Measurements from ENCODE around the gene KCNE4.

Gene KCNE4

DNA sequence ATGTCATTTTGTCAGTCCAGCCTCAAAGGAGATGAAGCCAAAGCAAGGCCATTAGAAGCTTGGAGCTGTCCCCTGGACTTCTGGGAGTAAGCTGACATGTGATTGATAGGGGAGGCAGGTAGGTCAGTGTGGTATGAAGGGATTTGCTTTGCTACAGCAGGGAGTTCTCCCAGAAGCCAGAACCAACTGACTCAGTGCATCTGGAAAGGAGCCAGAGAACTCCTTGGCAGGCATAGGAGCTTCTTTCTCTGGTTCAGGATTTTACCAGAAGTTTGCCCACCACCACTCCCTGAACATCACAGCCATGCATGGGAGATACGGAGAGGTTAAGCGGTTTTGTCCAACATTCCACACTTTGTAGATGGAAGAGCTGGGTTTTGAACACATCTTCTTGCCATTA lies 24.5 kb upstream of the KCNE4 start:
- TF ChIP-seq, protein P1, sequence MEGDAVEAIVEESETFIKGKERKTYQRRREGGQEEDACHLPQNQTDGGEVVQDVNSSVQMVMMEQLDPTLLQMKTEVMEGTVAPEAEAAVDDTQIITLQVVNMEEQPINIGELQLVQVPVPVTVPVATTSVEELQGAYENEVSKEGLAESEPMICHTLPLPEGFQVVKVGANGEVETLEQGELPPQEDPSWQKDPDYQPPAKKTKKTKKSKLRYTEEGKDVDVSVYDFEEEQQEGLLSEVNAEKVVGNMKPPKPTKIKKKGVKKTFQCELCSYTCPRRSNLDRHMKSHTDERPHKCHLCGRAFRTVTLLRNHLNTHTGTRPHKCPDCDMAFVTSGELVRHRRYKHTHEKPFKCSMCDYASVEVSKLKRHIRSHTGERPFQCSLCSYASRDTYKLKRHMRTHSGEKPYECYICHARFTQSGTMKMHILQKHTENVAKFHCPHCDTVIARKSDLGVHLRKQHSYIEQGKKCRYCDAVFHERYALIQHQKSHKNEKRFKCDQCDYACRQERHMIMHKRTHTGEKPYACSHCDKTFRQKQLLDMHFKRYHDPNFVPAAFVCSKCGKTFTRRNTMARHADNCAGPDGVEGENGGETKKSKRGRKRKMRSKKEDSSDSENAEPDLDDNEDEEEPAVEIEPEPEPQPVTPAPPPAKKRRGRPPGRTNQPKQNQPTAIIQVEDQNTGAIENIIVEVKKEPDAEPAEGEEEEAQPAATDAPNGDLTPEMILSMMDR (conservative IDR thresholded peaks at IDR 0.05; ENCODE audit: low read depth) = no peak
- CTCF ChIA-PET = no interaction called here
- H3K27ac ChIP-seq = 0 out of 2 replicates have a peak overlapping the region, but pooled peaks have one; percentile 30
- DNase-seq (ENCODE audit: low spot score) = no peak
- POLR2A ChIA-PET (ENCODE audit: low non-redundant PET) = no interaction called here

DNA sequence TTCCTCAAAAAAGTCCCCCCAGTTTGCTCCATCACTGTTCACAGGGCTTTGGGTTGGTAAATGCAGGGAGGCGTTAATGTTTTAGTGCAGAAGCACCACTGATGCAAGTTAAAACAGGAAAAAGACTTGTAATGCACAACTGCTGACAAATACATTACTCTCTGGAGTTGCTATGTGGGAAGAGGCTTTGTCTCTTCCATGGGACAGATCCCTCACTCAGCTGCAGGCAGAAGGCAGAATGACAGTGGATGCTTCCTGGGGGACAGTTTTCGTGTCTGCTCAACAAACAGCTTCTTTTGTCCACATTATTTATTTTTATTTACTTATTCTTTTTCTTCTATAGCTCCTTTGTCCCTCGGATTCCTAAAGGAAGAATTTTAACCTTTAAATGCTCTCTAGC lies 22.7 kb upstream of the KCNE4 start:
- TF ChIP-seq, protein P1 (conservative IDR thresholded peaks at IDR 0.05; ENCODE audit: low read depth) = no peak
- ChIA-PET POLR2A (ENCODE audit: low non-redundant PET) (no interaction called here), CTCF (interaction anchor here (0.5 kb wide), 1 partner anchor 298 kb away, joined by 4 read pairs; no protein-coding TSS in a partner anchor)
- H3K27ac ChIP-seq = no peak overlapping the region
- DNase-seq (ENCODE audit: low spot score) = no peak

- TF ChIP-seq, protein P1 (conservative IDR thresholded peaks at IDR 0.05; ENCODE audit: low read depth) = no peak
- H3K27ac ChIP-seq = no peak overlapping the region
- DNase-seq (ENCODE audit: low spot score) = no peak
- CTCF ChIA-PET = interaction anchor here (0.6 kb wide), 1 partner anchor 1583 kb away, joined by 3 read pairs; no protein-coding TSS in a partner anchor
- POLR2A ChIA-PET (ENCODE audit: low non-redundant PET) = no interaction called here
Measured at GRCh38 chr2:223032187-223033142, 19.5 kb upstream of the KCNE4 start.

- DNase-seq (ENCODE audit: low spot score) = no peak
Measured at GRCh38 chr2:223034221-223034975, 17.6 kb upstream of the KCNE4 start.

DNA sequence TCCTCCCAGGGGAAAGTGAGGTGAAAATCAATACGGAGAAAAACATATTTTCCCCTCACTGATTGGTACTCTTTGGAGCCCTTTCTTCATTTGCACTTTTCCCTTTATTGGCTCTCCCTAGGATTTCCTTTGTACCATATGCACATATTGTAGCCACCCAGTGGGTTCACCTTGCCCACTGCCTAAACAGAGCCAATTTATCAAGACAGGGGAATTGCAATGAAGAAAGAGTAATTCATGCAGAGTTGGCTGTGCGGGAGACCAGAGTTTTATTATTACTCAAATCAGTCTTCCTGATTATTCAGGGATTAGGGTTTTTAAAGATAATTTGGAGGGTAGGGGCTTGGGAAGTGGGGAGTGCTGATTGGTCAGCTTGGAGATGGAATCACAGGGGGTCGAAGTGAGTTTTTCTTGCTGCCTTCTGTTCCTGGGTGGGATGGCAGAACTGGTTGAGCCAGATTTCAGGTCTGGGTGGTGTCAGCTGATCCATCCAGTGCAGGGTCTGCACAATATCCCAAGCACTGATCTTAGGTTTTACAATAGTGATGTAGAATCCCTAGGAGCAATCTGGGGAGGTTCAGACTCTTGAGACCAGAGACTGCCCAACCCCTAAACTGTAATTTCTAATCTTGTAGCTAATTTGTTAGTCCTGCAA lies 15.1 kb upstream of the KCNE4 start:
- CTCF ChIA-PET = no interaction called here
- no peak overlapping the region for H3K27ac ChIP-seq
- TF ChIP-seq, protein P1 (conservative IDR thresholded peaks at IDR 0.05; ENCODE audit: low read depth) = no peak
- DNase-seq (ENCODE audit: low spot score) = no peak
- POLR2A ChIA-PET (ENCODE audit: low non-redundant PET) = no interaction called here

More at GRCh38 chr2:223034221-223034975, 17.6 kb upstream of the KCNE4 start:
- H3K27ac ChIP-seq = no peak overlapping the region
- TF ChIP-seq, protein P1 (conservative IDR thresholded peaks at IDR 0.05; ENCODE audit: low read depth) = no peak
- ChIA-PET CTCF (no interaction called here), POLR2A (ENCODE audit: low non-redundant PET) (no interaction called here)

DNA sequence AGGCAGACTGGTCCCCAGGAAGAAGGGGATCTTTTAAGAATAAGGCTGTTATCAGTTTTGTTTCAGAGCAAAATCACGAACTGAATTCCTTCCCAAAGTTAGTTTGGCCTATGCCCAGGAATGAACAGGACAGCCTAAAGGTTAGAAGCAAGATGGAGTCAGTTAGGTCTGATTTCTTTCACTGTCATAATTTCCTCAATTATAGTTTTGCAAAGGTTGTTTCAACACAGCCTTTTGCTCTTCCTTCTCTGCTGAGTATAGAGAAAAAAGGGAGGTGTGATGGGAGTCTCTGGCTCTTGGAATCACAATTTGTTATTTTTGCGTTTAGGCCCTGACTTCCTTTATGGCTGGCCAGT lies 14.6 kb upstream of the KCNE4 start:
- DNase-seq (ENCODE audit: low spot score) = no peak
- no peak overlapping the region for H3K27ac ChIP-seq
- ChIA-PET POLR2A (ENCODE audit: low non-redundant PET) (no interaction called here), CTCF (no interaction called here)
- TF ChIP-seq, protein P1 (conservative IDR thresholded peaks at IDR 0.05; ENCODE audit: low read depth) = no peak
